ENCODE results near the gene FOS.

FOS gene

DNA sequence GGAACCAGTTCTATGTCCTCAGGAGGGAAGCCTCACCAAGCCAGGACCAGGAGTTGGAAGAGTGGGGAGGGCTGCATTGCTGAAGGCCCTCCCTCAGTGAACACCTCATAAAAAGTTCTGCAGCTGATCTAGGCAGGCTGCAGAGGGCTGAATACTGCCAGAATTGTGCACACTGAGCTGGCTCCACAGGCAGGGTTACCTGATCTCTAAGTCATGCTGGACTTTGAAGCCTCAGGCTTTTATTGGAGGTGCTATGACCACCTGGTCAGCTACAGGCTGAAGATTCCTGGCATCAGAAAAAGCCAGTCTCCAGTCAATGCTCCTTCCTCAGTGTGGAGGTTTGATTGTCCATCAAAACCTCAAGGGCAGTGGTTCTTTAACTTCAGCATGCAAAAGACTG is 39.7 kb downstream of the FOS start:
- DNase-seq (ENCODE audit: low spot score), result no peak

DNA sequence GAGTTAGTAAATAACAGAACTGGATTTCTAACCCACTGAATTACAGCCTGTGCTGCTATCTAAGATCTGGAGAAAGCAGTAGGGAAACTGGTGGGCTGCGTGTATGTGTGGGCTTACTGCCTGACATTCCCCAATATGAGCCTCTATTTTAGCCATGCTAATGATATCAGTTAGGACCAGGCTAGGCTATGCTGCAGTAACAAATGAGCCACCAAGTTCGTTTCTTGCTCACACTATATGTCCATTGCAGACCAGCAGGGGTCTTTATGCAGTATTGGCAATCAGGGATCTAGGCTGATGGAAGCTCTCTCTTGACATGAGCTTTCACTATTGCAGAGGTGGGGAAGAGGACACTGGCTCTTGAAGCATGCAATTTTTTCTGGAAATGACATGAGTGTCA is 40.4 kb downstream of the FOS start:
- no peak for DNase-seq (ENCODE audit: low spot score)

DNA sequence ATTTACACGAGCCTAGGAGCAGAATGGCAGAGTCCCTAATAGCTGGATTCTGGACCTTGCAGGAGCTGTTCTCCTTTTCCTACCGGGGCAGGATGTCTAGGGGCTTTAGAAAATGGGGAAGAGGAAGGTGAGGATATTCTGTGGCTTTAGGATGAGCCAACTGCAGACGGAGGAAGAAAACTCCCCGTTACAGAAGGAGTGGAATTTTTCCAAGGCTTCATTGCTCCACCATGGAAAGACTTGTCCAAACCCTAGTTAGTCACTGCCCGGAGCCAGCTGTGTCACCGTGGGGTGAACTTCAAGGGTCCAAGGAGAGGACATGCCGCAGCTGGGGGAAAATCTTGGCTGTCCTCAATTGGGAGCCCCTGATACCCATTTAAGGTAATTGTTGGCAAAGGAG is 41.6 kb downstream of the FOS start:
- no peak for DNase-seq (ENCODE audit: low spot score)

DNA sequence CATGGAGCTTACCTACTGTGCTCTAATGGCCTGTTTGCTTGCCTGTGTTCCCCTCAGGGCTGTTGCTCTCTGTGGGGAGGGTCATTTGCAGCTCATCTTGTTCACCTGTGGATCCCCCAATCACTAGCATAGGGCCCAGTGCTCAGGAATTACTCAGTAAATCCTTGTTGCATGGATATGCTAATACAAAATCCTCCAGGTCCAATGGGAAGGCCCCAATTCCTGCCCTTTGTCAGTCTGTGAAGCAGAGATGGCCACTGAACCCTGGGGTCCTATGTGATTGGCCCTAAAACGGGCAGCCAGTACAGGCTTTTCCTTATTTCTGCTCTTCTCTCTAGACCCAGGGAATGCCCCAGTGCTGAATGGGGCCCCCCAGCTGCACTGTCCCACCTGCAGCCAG is 44.1 kb downstream of the FOS start:
- no peak for DNase-seq (ENCODE audit: low spot score)

DNA sequence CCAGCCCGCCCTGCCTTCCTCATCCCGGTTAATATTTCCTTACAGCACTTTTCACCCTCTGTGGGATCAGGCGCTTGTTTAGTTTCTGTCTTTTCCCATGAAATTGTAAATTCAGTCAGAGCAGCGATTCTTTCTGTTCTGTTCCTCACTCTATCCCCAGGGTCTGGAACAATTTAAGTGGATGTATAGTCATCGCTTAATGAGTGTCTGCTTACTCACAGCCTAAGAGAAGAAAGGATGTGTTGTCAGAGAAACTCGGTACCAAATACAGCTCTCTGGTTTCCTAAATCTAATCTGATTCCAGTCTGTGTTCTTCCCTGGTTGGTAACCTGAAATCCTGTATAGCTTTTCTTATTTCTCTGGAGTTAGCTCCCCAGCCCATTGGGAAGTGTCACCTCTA is 44.9 kb downstream of the FOS start:
- no peak for DNase-seq (ENCODE audit: low spot score)

DNA sequence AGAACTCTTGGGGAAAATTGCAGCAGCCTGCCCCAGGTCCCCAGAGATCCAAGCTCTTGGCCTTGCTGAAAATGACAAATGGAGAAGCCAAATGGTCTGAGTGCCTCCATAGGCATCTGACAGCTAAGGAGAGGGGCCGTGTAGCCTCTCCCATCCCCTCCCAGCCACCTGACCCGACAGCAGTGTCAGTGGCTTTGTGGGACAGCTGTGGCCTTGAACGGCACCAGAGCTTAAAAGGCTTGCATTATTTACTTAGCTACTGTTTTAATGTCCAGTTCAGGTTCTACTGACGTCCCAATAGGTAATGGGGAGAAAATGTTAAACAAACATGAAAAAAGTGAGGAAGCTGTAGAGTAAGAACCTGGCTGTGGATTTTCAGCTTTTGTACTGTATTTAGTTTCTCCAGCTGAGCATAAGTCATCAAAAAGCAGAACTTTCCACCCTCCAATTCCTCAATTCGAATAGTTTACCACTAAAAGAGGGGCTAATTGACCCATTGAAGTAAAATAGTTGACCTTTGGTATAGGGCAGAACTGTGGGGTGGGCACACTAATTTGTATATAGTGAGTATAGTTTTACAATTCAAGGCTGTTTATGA is 50.0 kb downstream of the FOS start:
- DNase-seq (ENCODE audit: low spot score), result no peak

DNA sequence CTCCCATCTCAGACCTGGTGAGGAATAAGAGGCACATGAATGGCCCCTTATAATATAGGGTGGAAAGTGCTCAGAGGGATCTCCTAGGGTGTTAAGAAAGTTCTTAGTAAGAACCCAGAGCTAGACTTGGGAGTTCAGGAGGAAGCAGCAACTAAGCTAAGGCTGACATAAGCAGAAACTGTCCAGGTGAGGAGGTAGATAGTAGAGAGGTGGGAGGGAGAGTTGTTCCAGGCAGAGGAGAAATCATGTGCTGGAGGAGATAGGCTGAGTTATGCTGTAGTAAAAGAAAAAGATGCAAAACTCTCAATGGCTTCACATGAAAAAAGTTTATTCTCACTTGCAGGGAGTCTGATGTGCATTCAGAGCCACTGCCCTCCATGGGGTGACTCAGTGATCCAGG is 50.7 kb downstream of the FOS start:
- no peak for DNase-seq (ENCODE audit: low spot score)

DNA sequence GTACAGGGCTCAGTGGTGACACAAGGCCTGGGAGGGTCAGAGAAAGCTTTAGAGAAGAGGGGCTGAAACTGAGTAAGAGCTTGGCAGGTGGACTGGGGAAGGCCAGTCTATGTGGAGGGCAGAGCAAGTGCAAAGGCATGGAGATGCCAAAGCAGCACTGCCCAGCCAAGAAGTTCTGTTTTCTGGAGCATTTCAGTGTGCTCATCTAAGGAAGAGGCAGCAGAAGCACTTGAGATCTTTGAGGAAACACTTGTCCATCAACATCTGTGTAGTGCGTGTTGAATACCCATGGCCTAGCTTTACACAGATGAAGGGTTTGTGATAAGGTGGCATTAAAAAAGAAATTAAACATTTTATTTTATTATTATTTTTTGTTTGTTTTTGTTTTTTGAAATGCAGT is 52.8 kb downstream of the FOS start:
- no peak for DNase-seq (ENCODE audit: low spot score)

Measured in SW480 (cell line).